Measurements from ENCODE around the gene OVOL1.
"Not testable (repeated sequence)": the region's sequence is repeated elsewhere in the genome, so short reads cannot be mapped to it uniquely, and the experiment has no call there.

The OVOL1 gene

GRCh38 chr11:65786786-65787636 is at the start of gene OVOL1:
TSS of gene OVOL1 (plus strand) at chr11:65787063. CDS start at chr11:65787374, 311 bp downstream.
- peak; percentile 63 for DNase-seq

GRCh38 chr11:65739022-65739421 is 47.8 kb upstream of the OVOL1 start:
- DNase-seq, result no peak

DNA sequence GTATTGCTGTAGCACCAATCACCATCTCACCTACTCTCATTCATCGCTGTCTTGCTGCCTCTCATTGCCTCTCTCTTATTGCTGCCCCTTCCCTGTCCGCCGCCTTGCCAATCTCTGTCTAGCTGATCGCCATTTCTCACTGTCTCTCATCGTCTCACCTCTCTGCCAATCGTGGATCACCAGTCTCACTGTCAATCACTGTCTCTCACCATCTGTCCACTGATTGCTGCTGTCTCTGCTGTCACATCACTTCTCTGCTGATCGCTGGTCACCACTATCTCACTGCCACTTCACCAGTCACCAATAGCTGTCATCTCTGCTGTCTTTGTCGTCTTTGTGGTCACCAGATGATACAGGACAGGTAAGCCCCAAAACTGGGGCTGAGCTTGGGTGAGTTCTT is 45.7 kb upstream of the OVOL1 start:
- no peak for DNase-seq

DNA sequence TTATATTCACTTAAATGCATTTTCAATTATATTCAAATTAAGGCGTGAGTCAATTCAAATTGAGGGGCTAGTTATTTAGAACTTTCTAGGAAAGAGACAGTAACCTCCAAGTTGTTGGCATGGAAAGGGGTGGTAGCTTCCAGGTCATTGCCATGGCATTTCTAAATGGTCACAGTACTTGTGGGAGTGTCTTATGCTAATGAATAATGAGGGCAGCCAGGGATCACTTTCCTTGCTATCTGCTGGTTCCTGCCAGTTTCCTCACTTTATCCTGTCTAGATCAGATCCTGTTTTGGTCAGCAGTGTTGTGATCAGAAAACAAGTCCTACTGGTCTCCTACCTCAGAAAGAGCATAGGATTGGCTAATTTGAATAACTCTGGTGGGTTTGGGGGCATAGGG is 44.5 kb upstream of the OVOL1 start:
- DNase-seq, result no peak

DNA sequence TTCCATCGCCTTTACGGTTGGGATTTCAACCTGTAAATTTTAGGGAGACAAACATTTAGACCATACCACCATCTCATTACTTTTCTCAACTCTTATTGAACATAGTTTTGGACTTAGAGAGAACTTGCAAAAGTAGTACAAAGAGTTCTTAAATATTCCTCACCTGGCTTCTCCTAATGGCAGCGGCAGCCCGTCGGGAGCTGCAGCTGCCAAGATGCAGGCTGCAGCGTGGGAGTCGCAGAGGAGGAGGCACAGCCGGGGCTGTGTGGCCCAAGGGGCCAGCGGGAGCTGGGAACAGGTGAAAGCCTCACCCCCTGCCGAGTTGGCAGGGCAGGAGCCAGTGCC is 43.2 kb upstream of the OVOL1 start:
- no peak for DNase-seq

DNA sequence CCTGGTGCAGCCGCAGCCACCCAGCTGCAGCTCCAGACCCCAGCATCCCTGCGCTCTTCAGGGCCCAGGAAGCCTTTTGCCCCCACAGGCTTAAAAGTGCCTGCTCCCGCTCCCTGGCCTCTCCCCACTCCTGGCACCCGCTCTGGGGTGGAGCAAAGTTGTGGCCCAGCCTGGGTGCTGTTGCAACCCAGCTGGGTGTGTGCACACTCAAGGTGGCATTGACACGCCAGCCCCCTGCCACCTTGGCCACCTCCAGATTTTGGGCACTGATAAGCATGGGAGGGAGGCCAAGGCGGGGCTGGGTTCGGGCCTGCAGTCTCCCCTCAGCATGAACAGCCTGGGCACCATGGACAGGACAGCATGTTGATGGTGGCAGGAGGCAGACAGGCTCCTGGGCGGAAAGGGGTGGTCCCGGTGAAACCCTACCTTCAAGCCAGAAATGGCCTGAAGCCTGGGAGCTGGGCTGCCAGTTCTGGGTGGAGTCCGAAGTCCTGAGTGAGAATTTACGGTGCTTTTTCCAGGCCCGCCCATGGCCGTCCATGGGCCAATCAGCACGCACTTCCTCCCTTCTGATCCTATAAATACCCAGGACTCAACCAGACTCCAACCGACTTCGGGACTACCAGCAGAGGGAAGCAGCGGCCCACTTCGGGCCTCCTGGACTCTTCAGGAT is 42.7 kb upstream of the OVOL1 start:
- peak; percentile 8 for DNase-seq

DNA sequence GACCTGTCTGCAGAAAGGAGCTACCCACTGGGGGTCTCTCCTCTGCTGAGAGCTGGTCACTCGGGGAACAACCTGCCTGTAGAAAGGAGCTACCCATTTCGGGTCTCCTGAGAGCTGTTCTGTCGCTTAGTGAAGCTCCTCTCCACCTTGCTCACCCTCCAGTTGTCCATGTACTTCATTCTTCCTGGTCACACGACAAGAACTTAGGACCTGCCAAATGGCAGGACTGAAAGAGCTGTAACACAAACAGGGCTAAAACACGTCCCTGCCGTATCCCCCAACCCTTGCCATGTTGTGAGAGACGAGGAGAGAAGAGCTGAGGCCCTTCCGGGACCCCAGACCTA is 42.2 kb upstream of the OVOL1 start:
- DNase-seq, result no peak

DNA sequence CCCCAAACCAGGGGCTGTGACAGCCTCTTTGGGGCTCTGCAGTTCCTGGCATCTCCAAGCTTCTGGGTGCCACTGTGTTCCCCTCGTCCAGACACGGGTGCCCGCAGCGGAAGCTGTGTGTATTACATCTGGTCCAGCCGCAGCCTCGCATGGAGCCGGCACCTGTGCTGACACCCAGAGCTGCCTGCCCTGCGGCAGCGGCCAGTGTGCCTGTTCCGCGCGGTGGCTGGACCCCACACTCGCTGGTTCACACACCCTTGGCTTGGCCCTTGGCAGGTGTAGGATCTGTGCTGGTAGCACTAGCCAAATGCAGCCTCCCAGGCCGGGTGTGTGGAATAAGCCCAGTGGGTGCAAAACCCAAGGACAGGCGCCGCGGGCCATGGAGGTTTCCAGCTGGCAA is 41.8 kb upstream of the OVOL1 start:
- DNase-seq, result no peak

DNA sequence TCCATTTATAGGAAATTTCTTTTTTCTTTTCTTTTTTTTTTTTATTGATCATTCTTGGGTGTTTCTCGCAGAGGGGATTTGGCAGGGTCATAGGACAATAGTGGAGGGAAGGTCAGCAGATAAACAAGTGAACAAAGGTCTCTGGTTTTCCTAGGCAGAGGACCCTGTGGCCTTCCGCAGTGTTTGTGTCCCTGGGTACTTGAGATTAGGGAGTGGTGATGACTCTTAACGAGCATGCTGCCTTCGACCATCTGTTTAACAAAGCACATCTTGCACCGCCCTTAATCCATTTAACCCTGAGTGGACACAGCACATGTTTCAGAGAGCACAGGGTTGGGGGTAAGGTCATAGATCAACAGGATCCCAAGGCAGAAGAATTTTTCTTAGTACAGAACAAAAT is 24.7 kb upstream of the OVOL1 start:
- not testable (repeated sequence) for DNase-seq

DNA sequence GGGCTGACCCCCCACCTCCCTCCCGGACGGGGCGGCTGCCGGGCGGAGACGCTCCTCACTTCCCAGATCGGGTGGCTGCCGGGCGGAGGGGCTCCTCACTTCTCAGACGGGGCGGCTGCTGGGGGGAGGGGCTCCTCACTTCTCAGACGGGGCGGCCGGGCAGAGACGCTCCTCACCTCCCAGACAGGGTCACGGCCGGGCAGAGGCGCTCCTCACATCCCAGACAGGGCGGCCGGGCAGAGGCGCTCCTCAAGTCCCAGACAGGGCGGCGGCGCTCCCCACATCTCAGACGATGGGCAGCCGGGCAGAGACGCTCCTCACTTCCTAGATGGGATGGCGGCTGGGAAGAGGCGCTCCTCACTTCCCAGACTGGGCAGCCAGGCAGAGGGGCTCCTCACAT is 24.0 kb upstream of the OVOL1 start:
- DNase-seq, result not testable (repeated sequence)

DNA sequence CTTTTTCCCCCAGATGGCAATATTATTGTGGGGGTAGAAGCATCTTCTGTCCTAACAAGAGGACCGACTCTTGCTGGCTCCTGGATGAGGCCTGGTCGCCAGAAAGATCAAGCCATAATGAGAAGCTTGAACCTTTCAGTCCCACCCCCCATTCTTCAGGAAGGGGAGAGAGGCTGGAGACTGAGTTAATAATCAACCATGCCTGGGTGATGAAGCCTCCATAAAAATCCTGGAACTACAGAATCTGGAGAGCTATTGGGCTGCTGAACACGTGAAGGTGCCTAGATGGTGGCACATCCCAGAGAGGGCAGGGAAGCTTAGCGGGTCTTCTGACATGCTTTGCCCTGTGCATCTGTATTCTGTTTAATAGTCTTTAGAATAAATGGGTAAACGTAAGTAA is 22.4 kb upstream of the OVOL1 start:
- no peak for DNase-seq

- no peak for DNase-seq
These were observed 20.3 kb upstream of the OVOL1 start for GRCh38 chr11:65766535-65766934.

DNA sequence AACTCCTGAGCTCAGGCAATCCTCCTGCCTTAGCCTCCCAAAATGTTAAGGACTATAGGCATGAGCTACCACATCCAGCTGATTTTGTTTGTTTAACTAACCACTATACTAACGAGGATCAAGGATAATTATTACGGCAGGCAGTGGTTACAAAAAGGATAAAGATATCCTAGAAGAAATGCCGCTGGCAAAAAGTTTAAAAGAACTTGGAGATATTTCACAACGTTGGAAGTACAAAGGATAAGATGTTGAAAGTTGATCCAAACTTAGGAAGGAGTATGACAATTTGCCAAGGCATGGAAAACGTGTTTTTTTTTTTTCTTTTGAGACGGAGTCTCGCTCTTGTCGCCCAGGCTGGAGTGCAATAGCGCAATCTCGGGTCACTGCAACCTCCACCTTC is 19.5 kb upstream of the OVOL1 start:
- DNase-seq, result no peak

DNA sequence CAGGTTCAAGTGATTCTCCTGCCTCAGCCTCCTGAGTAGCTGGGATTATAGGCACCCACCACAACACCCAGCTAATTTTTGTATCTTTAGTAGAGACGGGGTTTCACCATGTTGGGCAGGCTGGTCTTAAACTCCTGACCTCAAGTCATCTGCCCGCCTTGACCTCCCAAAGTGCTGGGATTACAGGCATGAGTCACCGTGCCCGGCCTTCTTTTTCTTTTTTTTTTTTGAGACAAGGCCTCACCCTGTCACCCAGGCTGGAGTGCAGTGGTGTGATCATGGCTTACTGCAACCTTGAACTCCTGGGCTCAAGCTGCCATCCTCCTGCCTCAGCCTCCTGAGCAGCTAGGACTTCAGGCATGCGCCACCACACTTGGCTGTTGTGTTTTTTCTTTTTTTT is 19.1 kb upstream of the OVOL1 start:
- DNase-seq, result not testable (repeated sequence)

DNA sequence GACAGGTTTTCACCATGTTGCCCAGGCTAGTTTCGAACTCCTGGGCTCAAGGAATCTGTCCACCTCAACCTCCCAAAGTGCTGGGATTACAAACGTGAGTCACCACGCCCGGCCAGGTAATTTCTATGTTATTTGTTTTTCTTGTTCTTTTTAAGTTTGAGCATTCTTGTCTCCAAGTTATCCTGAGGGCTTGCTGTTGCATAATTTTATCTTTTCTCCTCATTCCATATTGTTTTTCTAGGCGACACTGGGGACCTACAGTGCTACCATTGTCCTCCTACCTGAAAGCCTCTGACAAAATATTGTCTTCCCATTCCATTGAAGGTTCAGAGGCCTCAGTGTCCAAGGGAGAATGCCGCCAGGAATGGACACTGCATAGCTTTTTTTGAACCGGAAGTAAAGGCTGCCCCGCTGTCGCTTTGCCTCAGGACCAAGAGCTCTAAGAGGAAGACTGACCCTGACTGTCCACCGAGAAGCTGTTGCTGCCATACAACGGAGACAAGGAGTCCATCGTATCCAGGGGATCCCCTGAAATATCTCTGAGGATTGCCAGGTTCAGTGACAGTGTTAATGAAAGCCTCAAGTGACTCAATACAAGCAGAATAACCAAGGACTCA is 15.8 kb upstream of the OVOL1 start:
- DNase-seq, result no peak

- DNase-seq, result no peak
These were observed 15.2 kb upstream of the OVOL1 start for GRCh38 chr11:65771589-65772112.

- DNase-seq, result no peak
These were observed 13.0 kb upstream of the OVOL1 start for GRCh38 chr11:65773784-65774411.

DNA sequence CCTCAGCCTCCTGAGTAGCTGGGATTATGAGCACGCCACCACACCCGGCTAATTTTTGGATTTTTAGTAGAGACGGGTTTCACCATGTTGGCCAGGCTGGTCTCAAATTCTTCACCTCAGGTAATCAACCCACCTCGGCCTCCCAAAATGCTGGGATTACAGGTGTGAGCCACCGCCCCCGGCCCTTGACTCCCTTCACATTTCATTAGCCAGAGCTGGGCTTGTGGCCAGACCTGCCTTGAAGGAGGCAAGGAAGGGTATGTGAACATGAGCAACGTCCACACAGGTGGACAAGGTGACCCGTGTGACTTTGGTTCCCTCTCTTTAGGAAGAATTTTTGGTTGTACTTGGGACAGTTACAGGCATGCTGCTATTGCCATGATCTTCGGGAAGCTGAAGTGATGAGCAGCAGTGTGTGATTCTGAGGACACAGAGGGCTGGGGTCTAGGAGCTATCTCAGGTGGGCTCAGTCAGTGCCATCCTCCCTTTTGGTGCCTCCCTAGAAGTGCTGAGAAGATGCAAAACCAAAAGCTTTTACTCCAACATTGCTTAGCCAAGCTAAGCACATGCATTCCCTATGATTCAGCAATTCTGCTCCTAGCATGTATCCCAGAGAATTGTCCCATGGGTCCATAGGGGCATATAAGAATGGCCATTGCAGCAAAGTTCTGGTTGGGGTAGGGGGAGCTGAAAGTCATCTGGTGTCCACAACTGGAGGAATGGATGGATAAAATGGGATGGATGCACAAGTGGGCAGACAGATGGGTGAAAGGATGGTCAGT is 12.1 kb upstream of the OVOL1 start:
- no peak for DNase-seq

GRCh38 chr11:65776196-65776595 is 10.7 kb upstream of the OVOL1 start:
- DNase-seq, result no peak

DNA sequence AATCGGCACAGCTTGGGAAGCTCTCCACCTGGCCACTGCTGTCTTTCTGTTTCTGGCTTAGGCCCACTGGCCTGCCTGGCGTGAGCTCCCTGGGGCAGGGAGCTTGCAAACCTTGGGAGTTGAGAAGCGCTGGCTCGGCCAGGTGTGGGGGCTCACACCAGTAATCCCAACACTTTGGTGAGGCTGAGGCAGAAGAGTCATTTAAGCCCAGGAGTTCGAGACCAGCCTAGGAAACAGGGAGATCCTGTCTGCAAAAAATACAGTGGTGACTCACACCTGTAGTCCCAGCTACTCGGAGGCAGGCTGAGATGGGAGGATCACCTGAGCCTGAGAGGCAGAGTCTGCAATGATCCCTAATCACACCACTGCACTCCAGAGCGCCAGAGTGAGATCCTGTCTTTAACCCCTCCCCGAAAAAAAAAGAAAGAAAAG is 10.1 kb upstream of the OVOL1 start:
- DNase-seq, result no peak

GRCh38 chr11:65777241-65777640 is 9.6 kb upstream of the OVOL1 start:
- no peak for DNase-seq

DNA sequence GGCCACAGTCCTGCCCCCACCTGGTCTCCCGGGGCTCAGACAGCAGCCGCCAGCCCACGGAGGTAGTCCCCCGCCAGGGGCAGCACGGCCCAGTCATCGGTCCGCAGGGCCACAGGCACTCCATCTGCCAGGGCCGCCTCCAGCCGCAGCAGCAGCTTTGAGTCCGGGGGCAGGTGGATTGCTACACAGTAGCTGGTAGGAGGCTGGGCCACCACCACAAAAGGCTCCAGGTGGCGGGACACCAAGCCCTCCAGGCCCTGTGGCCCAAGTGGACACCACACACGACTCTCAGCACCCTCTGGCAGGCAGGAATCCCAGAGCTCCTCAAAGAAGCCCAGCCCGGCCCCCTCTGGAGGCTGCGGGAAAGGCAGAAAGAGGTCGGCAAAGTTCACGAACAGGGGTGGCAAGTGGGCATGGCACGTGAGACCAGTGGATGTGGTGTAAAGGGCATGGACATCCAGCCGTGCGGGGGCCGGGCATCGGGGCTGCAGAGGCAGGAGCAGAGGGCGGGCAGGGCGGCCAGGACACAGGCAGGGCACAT is 9.0 kb upstream of the OVOL1 start:
- DNase-seq, result no peak

All from NCI-H1048 (cell line).